Measurements from ENCODE around the gene NBEA. TPM values are rescaled to one million over a fixed set of nuclear protein-coding genes. Genes with fewer than 3 reads are reported as not detected.

The NBEA gene
- polyA plus RNA-seq, 2 of the 4 experiments (the other 2 are of a cell fraction): 3.5 to 11.8 TPM

GRCh38 chr13:35479038-35479492 is 537.0 kb downstream of the NBEA start:
- no peak overlapping the region for H3K4me2 ChIP-seq
- no peak overlapping the region for H3K27ac ChIP-seq
- FAIRE-seq (no peak), ATAC-seq (no peak), DNase-seq (ENCODE audit: low read depth in 1 of 2, low spot score in 1 of 2) (no peak)
- no peak overlapping the region for H3K4me3 ChIP-seq
- ChIA-PET CTCF (no interaction called here), POLR2A (no interaction called here)
- no peaks in the 10 kb centered on the region for H3K9me3 ChIP-seq
- TF ChIP-seq POLR2A (IDR thresholded peaks at IDR 0.05; ENCODE audit: low read length): no peak
- WGBS (ENCODE audit: missing lambda C conversion rate): 89% methylated on average over 14 of the region's 14 CpGs
- no peaks in the 10 kb centered on the region for H3K4me1 ChIP-seq

GRCh38 chr13:35479706-35480105 is 537.6 kb downstream of the NBEA start:
- Histone ChIP-seq H3K9me3 (no peaks in the 10 kb centered on the region), H3K4me3 (no peak overlapping the region), H3K4me2 (no peak overlapping the region), H3K4me1 (no peaks in the 10 kb centered on the region), H3K27ac (no peak overlapping the region)
- ATAC-seq: no peak
- 76% methylated on average over 1 of the region's 1 CpG for WGBS (ENCODE audit: missing lambda C conversion rate)
- POLR2A ChIA-PET: no interaction called here
- TF ChIP-seq E2F6 (IDR thresholded peaks at IDR 0.05; ENCODE audit: borderline replicate concordance, low read depth): no peak
- DNase-seq (ENCODE audit: low read depth in 1 of 2, low spot score in 1 of 2): no peak
- no peak for FAIRE-seq
- CTCF ChIA-PET: no interaction called here

- Histone ChIP-seq H3K27ac (no peak overlapping the region), H3K9me3 (no peaks in the 10 kb centered on the region), H3K4me1 (no peaks in the 10 kb centered on the region), H3K4me2 (no peak overlapping the region), H3K4me3 (no peak overlapping the region)
- 78% methylated on average over 2 of the region's 2 CpGs for WGBS (ENCODE audit: missing lambda C conversion rate)
- ChIA-PET CTCF (no interaction called here), POLR2A (no interaction called here)
- no peak for DNase-seq (ENCODE audit: low read depth in 1 of 2, low spot score in 1 of 2)
- ATAC-seq: no peak
- TF ChIP-seq HOXA7 (CRISPR knock-in tag; IDR thresholded peaks at IDR 0.05) (no peak), KDM5A (IDR thresholded peaks at IDR 0.05) (no peak), BCL3 (IDR thresholded peaks at IDR 0.05) (no peak)
- no peak for FAIRE-seq
Measured at GRCh38 chr13:35480346-35480745, 538.3 kb downstream of the NBEA start.

- CTCF ChIA-PET: no interaction called here
- no peak for ATAC-seq
- H3K4me1 ChIP-seq: no peaks in the 10 kb centered on the region
- 89% methylated on average over 2 of the region's 2 CpGs for WGBS (ENCODE audit: missing lambda C conversion rate)
- no peak for DNase-seq (ENCODE audit: low read depth in 1 of 2, low spot score in 1 of 2)
- TF ChIP-seq MYC (IDR thresholded peaks at IDR 0.05; ENCODE audit: borderline replicate concordance, low read length): no peak
- no peak for TF ChIP-seq SREBF2 (IDR thresholded peaks at IDR 0.05)
- TF ChIP-seq FOSL2 (IDR thresholded peaks at IDR 0.05): no peak
- no peak for TF ChIP-seq FOSL2 (CRISPR knock-in tag; IDR thresholded peaks at IDR 0.05)
- TF ChIP-seq MAZ (IDR thresholded peaks at IDR 0.05; ENCODE audit: borderline replicate concordance, low read depth, low read length): no peak
- TF ChIP-seq ZSCAN20 (CRISPR knock-in tag; IDR thresholded peaks at IDR 0.05): no peak
- no peak for TF ChIP-seq EP300 (IDR thresholded peaks at IDR 0.05)
- H3K9me3 ChIP-seq: no peaks in the 10 kb centered on the region
- no peak for FAIRE-seq
- POLR2A ChIA-PET: no interaction called here
- H3K4me3 ChIP-seq: no peak overlapping the region
- no peak overlapping the region for H3K27ac ChIP-seq
- no peak overlapping the region for H3K4me2 ChIP-seq
Measured at GRCh38 chr13:35481777-35482176, 539.7 kb downstream of the NBEA start.

- ChIA-PET CTCF (no interaction called here), POLR2A (no interaction called here)
- Histone ChIP-seq H3K9me3 (no peaks in the 10 kb centered on the region), H3K4me2 (no peak overlapping the region), H3K27ac (no peak overlapping the region), H3K4me3 (no peak overlapping the region), H3K4me1 (no peaks in the 10 kb centered on the region)
- FAIRE-seq: no peak
- WGBS (ENCODE audit: missing lambda C conversion rate): 11% methylated on average over 1 of the region's 1 CpG
- TF ChIP-seq CTCF (IDR thresholded peaks at IDR 0.05): no peak
- no peak for ATAC-seq
- DNase-seq (ENCODE audit: low read depth in 1 of 2, low spot score in 1 of 2): no peak
Measured at GRCh38 chr13:35482527-35482926, 540.5 kb downstream of the NBEA start.

Data from A549 (cell line).